Prostate gland (tissue), 2 donors: ENCODE data around the gene MAPKBP1. TPM values are rescaled to one million over a fixed set of nuclear protein-coding genes. Genes with fewer than 3 reads are reported as not detected.

Source experiments
- DNase-seq: peaks from one replicate; pipeline ENCODE4 v3.0.0-alpha.2; 2019; ENCODE audit warnings: low spot score
- H3K27ac ChIP-seq, 2 donors: fragments of 200-600 bp; sonication (generic); 2 replicates each; pipeline ENCODE4 v1.5.1; 2017 to 2019
- H3K27me3 ChIP-seq: fragments of 200-600 bp; sonication (generic); replicated peaks from 2 replicates; pipeline ENCODE4 v1.5.1; 2019; ENCODE audit not compliant: insufficient read depth
- H3K36me3 ChIP-seq, 2 donors: fragments of 200-600 bp; sonication (generic); 1 replicate in 1 of 2; 2 replicates in 1 of 2; pipeline versions ENCODE4 v1.5.1 to v1.8.1; 2017 to 2019
- H3K4me1 ChIP-seq: fragments of 200-600 bp; sonication (generic); replicated peaks from 2 replicates; pipeline ENCODE4 v1.5.1; 2019
- H3K4me3 ChIP-seq, 2 donors: fragments of 200-600 bp; sonication (generic); 2 replicates each; pipeline ENCODE4 v1.5.1; 2017 to 2019
- H3K9me3 ChIP-seq: fragments of 200-600 bp; sonication (generic); 2 replicates; pipeline ENCODE4 v1.5.1; 2017
- POLR2A ChIP-seq: fragments of 450-650 bp; IDR thresholded peaks from one replicate; pipeline ENCODE4 v1.6.1; 2016; ENCODE audit warnings: antibody characterized with exemption, mild to moderate bottlenecking
- POLR2AphosphoS5 ChIP-seq: sonication (generic); formaldehyde crosslinking; IDR thresholded peaks from one replicate; pipeline ENCODE4 v1.6.1; 2017; ENCODE audit warnings: antibody characterized with exemption
- WGBS: methylation state at CpG from one replicate; pipeline ENCODE4 v1.1.5; 2018; 5-methylcytosine and 5-hydroxymethylcytosine counted together
- intact Hi-C: fragments of 100-400 bp; cut with DNase I; formaldehyde crosslinking; loops from one replicate; pipeline ENCODE4 v1.14.2; 2022
- total RNA-seq, 2 donors: library from RNA; depleted of rRNA; stranded (reverse); fragments of >200 nt; gene quantifications; one replicate each; pipeline ENCODE4 v1.1.0, GENCODE V29; 2016
- TF ChIP-seq, protein P1 (sequence below), 4 experiments: fragments of 200-600 bp in 2 of 4; fragments of 450-650 bp in 2 of 4; sonication (generic) in 2 of 4; IDR thresholded peaks; 1 replicate in 3 of 4; 2 replicates in 1 of 4; pipeline ENCODE4 v1.5.1; 2016 to 2019; ENCODE audit warnings: antibody characterized with exemption in 4 of 4, mild to moderate bottlenecking in 2 of 4, moderate library complexity in 2 of 4

MAPKBP1 gene
- total RNA-seq, 2 donors from 2014 or later, result 17.4 to 62.8 TPM

DNA sequence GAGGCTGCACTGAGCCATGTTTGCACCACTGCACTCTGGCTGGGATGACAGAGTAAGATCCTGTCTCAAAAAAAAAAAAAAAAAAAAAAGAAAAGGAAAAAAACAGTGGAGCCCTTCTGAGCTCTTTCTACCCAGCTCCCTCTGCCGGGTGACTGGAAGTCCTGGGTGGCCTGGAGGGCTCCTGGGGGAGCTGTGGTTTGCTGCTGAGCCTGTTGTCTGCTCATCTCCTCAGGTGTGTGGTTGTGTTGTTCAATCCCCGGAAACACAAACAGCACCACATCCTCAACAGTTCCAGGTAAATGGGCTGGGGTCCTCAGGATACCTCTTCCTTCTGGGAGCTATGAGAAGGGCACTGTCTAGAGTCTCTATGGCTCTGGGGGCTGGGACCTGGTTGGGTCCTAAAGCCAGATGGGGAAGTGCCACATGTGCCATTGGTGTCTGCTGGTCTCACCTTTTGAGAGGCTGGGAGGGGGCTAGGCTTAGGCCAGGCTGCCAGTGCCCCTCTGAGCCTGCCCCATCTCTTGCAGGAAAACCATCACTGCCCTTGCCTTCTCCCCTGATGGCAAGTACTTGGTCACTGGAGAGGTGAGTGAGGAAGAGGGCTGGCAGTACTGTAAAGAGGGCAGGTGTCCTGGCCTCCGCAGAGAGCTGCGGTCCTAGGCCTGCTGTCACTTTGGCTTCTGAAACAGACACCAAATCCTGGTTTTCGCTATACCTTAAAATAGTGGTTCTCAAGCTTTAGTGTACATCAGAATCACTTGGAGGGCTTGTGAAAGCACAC is 36.6 kb downstream of the MAPKBP1 start:
- no peaks in the 10 kb centered on the region for H3K4me1 ChIP-seq
- TF ChIP-seq POLR2AphosphoS5 (no peak), POLR2A (no peak)
- TF ChIP-seq, protein P1, sequence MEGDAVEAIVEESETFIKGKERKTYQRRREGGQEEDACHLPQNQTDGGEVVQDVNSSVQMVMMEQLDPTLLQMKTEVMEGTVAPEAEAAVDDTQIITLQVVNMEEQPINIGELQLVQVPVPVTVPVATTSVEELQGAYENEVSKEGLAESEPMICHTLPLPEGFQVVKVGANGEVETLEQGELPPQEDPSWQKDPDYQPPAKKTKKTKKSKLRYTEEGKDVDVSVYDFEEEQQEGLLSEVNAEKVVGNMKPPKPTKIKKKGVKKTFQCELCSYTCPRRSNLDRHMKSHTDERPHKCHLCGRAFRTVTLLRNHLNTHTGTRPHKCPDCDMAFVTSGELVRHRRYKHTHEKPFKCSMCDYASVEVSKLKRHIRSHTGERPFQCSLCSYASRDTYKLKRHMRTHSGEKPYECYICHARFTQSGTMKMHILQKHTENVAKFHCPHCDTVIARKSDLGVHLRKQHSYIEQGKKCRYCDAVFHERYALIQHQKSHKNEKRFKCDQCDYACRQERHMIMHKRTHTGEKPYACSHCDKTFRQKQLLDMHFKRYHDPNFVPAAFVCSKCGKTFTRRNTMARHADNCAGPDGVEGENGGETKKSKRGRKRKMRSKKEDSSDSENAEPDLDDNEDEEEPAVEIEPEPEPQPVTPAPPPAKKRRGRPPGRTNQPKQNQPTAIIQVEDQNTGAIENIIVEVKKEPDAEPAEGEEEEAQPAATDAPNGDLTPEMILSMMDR (IDR thresholded peaks at IDR 0.05), result no peak
- H3K4me3 ChIP-seq, result no peak overlapping the region
- intact Hi-C loops, result loop anchor here (1.0 to 5.0 kb wide), 2 partner anchors 37 to 209 kb away; partner anchors contain the start of gene MAPKBP1
- WGBS, result 94% methylated on average over 5 of the region's 5 CpGs
- no peaks in the 10 kb centered on the region for H3K27me3 ChIP-seq
- no peaks in the 10 kb centered on the region for H3K9me3 ChIP-seq
- no peak for DNase-seq
- H3K27ac ChIP-seq, result no peak overlapping the region
- H3K36me3 ChIP-seq, result peaks cover 0 to 11% of the 10 kb centered on the region in 2 donors

DNA sequence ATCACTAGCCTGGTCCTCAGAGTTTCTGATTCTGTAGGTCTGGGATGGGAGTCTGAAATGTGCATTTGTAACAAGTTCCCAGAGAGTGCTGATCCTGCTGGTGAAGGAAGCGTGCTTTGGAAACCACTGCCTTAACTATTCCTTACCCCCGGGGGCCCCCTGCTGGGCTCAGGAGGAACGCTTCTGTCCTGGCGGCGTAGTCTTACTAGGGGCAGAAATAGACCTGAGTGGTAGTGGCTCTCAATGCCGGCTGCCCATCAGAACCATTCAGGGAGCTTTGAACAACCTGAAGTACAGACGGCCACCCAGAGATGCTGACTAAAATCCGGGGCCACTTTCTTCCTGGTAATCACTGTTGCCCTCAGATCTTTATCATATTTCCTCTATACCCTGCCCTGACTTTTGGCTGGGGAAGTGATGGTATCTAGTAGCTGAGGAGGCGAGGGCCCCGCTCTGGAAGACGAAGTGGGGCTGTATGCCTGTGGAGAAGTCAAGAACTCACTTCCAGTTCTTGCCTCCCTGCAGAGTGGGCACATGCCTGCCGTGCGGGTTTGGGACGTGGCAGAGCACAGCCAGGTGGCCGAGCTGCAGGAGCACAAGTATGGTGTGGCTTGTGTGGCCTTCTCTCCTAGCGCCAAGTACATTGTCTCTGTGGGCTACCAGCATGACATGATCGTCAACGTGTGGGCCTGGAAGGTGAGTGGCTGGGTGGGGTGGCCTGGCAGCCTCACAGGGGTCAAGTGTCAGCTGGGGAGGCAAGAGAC is 37.3 kb downstream of the MAPKBP1 start:
- Histone ChIP-seq H3K27me3 (no peaks in the 10 kb centered on the region), H3K4me3 (no peak overlapping the region), H3K27ac (no peak overlapping the region), H3K9me3 (no peaks in the 10 kb centered on the region), H3K4me1 (no peaks in the 10 kb centered on the region), H3K36me3 (peaks cover 0 to 11% of the 10 kb centered on the region in 2 donors)
- peak; percentile 80 for DNase-seq
- intact Hi-C loops, result loop anchor here (1.0 to 5.0 kb wide), 2 partner anchors 37 to 209 kb away; partner anchors contain the start of gene MAPKBP1
- TF ChIP-seq POLR2AphosphoS5 (peak; percentile 58), POLR2A (no peak)
- TF ChIP-seq, protein P1 (IDR thresholded peaks at IDR 0.05), result peak; percentile 70 to 93 (median 88)
- 49% methylated on average over 18 of the region's 18 CpGs for WGBS

DNA sequence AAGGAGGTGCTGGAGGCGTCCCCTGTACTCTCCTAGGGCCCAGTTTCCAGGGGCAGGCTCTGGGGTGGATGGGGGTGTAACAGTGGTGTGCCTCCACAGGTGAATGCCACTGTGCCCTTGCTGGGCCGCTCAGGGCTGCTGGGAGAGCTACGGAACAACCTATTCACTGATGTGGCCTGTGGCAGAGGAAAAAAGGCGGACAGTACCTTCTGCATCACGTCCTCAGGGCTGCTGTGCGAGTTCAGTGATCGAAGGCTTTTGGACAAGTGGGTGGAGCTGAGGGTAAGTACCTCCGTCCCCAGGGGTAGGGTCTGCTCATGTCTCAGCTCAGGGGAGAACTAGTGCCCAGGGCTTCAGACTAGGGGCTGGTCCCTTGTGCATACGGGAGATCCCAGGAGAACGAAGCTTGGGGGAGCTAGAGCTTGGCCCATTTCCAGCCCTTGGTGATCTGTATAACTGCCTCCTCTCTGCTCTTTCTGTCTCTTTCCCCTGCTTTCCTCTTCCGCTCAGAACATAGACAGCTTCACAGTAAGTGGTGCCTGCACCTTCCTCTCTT is 38.6 kb downstream of the MAPKBP1 start:
- Histone ChIP-seq H3K4me3 (no peak overlapping the region), H3K36me3 (peaks cover 0 to 22% of the 10 kb centered on the region in 2 donors), H3K4me1 (no peaks in the 10 kb centered on the region), H3K27me3 (no peaks in the 10 kb centered on the region), H3K27ac (no peak overlapping the region), H3K9me3 (no peaks in the 10 kb centered on the region)
- DNase-seq, result no peak
- TF ChIP-seq, protein P1 (IDR thresholded peaks at IDR 0.05), result no peak
- TF ChIP-seq POLR2AphosphoS5, result no peak
- TF ChIP-seq POLR2A, result no peak
- 88% methylated on average over 11 of the region's 11 CpGs for WGBS
- intact Hi-C loops, result loop anchor here (5.0 kb wide), 1 partner anchor 211 kb away; no protein-coding TSS in a partner anchor

DNA sequence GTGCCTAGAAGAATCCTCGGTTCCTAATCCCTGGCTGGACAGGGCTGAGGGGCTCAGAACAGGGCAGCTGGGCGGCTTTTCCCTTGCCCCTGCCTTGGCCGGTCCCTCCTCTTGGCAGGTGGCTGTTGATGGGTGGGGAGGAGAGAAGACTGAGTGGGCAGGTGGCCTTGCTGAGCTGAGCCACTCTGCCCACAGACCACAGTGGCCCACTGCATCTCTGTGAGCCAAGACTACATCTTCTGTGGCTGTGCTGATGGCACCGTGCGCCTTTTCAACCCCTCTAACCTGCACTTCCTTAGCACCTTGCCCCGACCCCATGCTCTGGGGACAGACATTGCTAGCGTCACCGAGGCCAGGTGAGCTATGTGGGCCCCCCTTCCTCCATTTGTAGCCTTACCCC is 39.1 kb downstream of the MAPKBP1 start:
- H3K36me3 ChIP-seq, result peaks cover 2 to 24% of the 10 kb centered on the region in 2 donors
- 90% methylated on average over 8 of the region's 8 CpGs for WGBS
- intact Hi-C loops, result loop anchor here (5.0 kb wide), 1 partner anchor 211 kb away; no protein-coding TSS in a partner anchor

More for the DNA sequence above, 39.1 kb downstream of the MAPKBP1 start:
- DNase-seq, result no peak
- H3K4me3 ChIP-seq, result no peak overlapping the region
- H3K9me3 ChIP-seq, result no peaks in the 10 kb centered on the region
- TF ChIP-seq POLR2A (no peak), POLR2AphosphoS5 (no peak)
- TF ChIP-seq, protein P1 (IDR thresholded peaks at IDR 0.05), result no peak
- no peaks in the 10 kb centered on the region for H3K4me1 ChIP-seq
- H3K27ac ChIP-seq, result no peak overlapping the region
- H3K27me3 ChIP-seq, result no peaks in the 10 kb centered on the region
